Gastrocnemius medialis (tissue), 4 donors: ENCODE results near the gene NDP. TPM values are rescaled to one million over a fixed set of nuclear protein-coding genes. Genes with fewer than 3 reads are reported as not detected.

Experiments used
- ATAC-seq, 2 donors: fragments of 150-250 bp; one replicate each; pipeline ENCODE4 v1.9.1; 2016
- DNase-seq, 2 donors: peaks; one replicate each; pipeline ENCODE4 v3.0.0-alpha.2; 2019
- H3K27ac ChIP-seq, 4 donors: fragments of 200-600 bp; sonication (generic); 1 replicate in 1 of 4; 2 replicates in 3 of 4; pipeline ENCODE4 v1.5.1; 2016 to 2018; ENCODE audit warnings: mild to moderate bottlenecking in 2 of 4, moderate library complexity in 1 of 4
- H3K27me3 ChIP-seq, 3 donors: fragments of 200-600 bp; sonication (generic) in 2 of 3; 1 replicate in 1 of 3; 2 replicates in 2 of 3; pipeline versions ENCODE4 v1.5.1 to v1.6.0; 2016 to 2019; ENCODE audit warnings: mild to moderate bottlenecking in 1 of 3, moderate library complexity in 1 of 3
- H3K36me3 ChIP-seq, 2 donors: fragments of 200-600 bp; sonication (generic) in 1 of 2; one replicate each; pipeline ENCODE4 v1.5.1; 2017 to 2018
- H3K4me1 ChIP-seq, 2 donors: fragments of 200-600 bp; sonication (generic) in 1 of 2; one replicate each; pipeline ENCODE4 v1.5.1; 2016 to 2017; ENCODE audit warnings: mild to moderate bottlenecking in 2 of 2
- H3K4me3 ChIP-seq, 4 donors: fragments of 200-600 bp; sonication (generic) in 3 of 4; 1 replicate in 1 of 4; 2 replicates in 3 of 4; pipeline ENCODE4 v1.5.1; 2016 to 2019; ENCODE audit warnings: mild to moderate bottlenecking in 2 of 4
- H3K9me3 ChIP-seq, 3 donors: fragments of 200-600 bp; sonication (generic) in 2 of 3; 1 replicate in 1 of 3; 2 replicates in 2 of 3; pipeline ENCODE4 v1.5.1; 2016 to 2019
- POLR2A ChIP-seq, 2 donors: fragments of 450-650 bp; IDR thresholded peaks; one replicate each; pipeline ENCODE4 v1.6.1; 2017; ENCODE audit warnings: antibody characterized with exemption in 2 of 2, mild to moderate bottlenecking in 2 of 2, moderate library complexity in 2 of 2
- in situ Hi-C, 4 donors: fragments of 200-750 bp; cut with MboI; loops; one replicate each; pipeline versions ENCODE4 v1.15.0 to v1.8.0; 2017; ENCODE audit warnings: low sequenced_read_pairs in 4 of 4
- intact Hi-C: fragments of 100-400 bp; cut with DNase I; formaldehyde crosslinking; loops from one replicate; pipeline ENCODE4 v1.15.1; 2023; ENCODE audit warnings: low total_unique reads
- total RNA-seq, 4 donors: library from RNA; depleted of rRNA; stranded (reverse); fragments of >200 nt; gene quantifications; one replicate each; pipeline versions ENCODE4 v1.1.0 to v1.2.3, GENCODE V29; 2016
- TF ChIP-seq, protein P1 (sequence below), 5 experiments: fragments of 450-650 bp in 3 of 5; fragments of 200-600 bp in 2 of 5; sonication (generic) in 2 of 5; IDR thresholded peaks in 4 of 5; conservative IDR thresholded peaks in 1 of 5; 1 replicate in 4 of 5; 2 replicates in 1 of 5; pipeline ENCODE4 v1.5.1; 2016 to 2019; ENCODE audit warnings: antibody characterized with exemption in 5 of 5, mild to moderate bottlenecking in 3 of 5, moderate library complexity in 3 of 5

The NDP gene
- total RNA-seq, 4 donors from 2014 or later = not detected

DNA sequence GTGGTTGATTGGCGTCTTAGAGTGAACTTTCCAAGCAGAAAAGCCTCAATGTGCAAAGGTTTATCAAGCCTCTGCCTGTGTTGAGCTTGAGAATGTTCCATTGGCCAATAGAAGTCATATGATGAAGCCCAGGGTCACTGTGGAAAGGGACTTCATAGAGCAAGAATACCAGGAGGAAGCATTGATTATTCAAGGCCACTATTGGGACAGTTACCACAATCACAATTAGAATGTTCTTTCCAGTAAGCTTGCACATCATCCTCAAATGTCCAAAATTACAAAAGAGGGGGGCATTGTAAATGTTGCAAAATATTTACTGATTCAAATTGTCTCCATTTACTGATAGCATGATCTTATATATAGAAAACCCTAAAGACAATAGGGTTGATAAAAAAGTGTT lies 32.9 kb upstream of the NDP start:
- Histone ChIP-seq H3K27me3 (no peaks in the 10 kb centered on the region), H3K4me3 (no peak overlapping the region), H3K4me1 (no peaks in the 10 kb centered on the region), H3K9me3 (peaks cover 0 to 4% (median 0%) of the 10 kb centered on the region in 3 donors), H3K36me3 (no peaks in the 10 kb centered on the region), H3K27ac (no peak overlapping the region)
- in situ Hi-C loops (no loop called here), intact Hi-C loops (no loop called here)
- ATAC-seq (no peak), DNase-seq (no peak)
- no peak for TF ChIP-seq POLR2A (IDR thresholded peaks at IDR 0.05)
- TF ChIP-seq, protein P1, sequence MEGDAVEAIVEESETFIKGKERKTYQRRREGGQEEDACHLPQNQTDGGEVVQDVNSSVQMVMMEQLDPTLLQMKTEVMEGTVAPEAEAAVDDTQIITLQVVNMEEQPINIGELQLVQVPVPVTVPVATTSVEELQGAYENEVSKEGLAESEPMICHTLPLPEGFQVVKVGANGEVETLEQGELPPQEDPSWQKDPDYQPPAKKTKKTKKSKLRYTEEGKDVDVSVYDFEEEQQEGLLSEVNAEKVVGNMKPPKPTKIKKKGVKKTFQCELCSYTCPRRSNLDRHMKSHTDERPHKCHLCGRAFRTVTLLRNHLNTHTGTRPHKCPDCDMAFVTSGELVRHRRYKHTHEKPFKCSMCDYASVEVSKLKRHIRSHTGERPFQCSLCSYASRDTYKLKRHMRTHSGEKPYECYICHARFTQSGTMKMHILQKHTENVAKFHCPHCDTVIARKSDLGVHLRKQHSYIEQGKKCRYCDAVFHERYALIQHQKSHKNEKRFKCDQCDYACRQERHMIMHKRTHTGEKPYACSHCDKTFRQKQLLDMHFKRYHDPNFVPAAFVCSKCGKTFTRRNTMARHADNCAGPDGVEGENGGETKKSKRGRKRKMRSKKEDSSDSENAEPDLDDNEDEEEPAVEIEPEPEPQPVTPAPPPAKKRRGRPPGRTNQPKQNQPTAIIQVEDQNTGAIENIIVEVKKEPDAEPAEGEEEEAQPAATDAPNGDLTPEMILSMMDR (IDR thresholded peaks at IDR 0.05 in 4 of 5, conservative IDR thresholded peaks at IDR 0.05 in 1 of 5) = no peak

DNA sequence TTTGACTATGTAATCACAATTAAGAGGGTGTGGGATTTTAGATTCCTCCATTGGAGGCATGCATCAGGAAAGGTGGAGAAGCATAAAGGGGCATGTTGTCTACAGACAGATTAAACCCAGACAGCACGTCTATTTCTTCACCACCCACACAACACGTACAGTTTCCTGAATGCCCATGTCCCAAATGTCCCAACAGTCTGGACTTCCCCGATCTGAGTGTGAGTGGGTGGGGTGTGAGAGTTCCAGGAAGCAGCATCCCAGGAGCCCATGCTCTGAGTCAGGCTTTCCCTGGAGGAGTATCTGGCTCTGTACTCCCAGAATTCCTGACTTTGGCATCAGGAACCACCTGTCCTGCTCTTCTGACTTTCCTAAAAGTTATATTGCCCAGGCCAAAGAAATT lies 30.8 kb upstream of the NDP start:
- TF ChIP-seq POLR2A (IDR thresholded peaks at IDR 0.05) = no peak
- TF ChIP-seq, protein P1 (IDR thresholded peaks at IDR 0.05 in 4 of 5, conservative IDR thresholded peaks at IDR 0.05 in 1 of 5) = no peak
- in situ Hi-C loops = no loop called here

DNA sequence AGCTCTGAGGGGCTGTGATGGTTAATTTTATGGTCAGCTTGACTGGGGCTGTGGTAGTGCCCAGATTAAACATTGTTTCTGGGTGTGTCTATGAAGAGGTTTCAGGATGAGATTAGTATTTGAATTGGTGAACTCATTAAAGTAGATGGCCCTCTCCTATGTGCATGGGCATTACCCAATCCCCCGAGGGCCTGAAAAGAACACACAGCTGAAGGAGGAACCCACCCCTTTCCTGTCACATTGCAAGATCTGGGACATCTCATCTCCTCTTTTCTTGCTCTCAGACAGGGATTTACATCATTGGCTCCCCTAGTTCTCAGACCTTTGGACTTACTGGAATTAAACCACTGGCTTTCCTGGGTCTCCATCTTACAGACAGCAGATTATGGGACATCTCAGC lies 29.4 kb upstream of the NDP start:
- no peak for DNase-seq
- in situ Hi-C loops (no loop called here), intact Hi-C loops (no loop called here)
- no peaks in the 10 kb centered on the region for H3K4me1 ChIP-seq
- no peaks in the 10 kb centered on the region for H3K36me3 ChIP-seq
- ATAC-seq = no peak
- H3K27me3 ChIP-seq = no peaks in the 10 kb centered on the region
- no peak overlapping the region for H3K27ac ChIP-seq
- H3K9me3 ChIP-seq = no peaks in the 10 kb centered on the region
- H3K4me3 ChIP-seq = no peak overlapping the region
- no peak for TF ChIP-seq POLR2A (IDR thresholded peaks at IDR 0.05)
- TF ChIP-seq, protein P1 (IDR thresholded peaks at IDR 0.05 in 4 of 5, conservative IDR thresholded peaks at IDR 0.05 in 1 of 5) = no peak

More for the DNA sequence above, 30.8 kb upstream of the NDP start:
- intact Hi-C loops = no loop called here
- H3K4me3 ChIP-seq = no peak overlapping the region
- no peaks in the 10 kb centered on the region for H3K36me3 ChIP-seq
- DNase-seq (no peak), ATAC-seq (no peak)
- H3K27ac ChIP-seq = no peak overlapping the region
- H3K27me3 ChIP-seq = no peaks in the 10 kb centered on the region
- H3K9me3 ChIP-seq = peaks cover 0 to 4% (median 0%) of the 10 kb centered on the region in 3 donors
- H3K4me1 ChIP-seq = no peaks in the 10 kb centered on the region

DNA sequence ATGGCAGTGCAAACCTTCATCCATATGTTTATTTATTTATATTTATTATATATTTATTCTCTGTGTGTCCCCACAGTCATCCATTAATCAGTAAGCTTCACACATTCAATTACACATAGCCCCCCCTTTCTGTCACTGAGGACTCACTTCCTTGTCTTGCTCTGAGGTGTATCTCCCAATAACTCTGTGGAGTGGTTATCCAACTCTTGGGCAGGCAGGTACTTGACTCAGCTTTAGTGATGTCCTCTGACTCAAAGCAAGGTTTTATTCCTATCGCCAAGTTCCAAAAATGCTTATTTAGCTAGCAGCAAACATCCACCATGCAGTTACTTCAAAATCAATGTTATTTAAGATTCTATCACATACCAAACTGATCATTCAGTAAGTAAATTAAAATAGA lies 25.2 kb upstream of the NDP start:
- H3K4me1 ChIP-seq = no peaks in the 10 kb centered on the region
- H3K9me3 ChIP-seq = no peaks in the 10 kb centered on the region
- H3K4me3 ChIP-seq = no peak overlapping the region
- TF ChIP-seq, protein P1 (IDR thresholded peaks at IDR 0.05 in 4 of 5, conservative IDR thresholded peaks at IDR 0.05 in 1 of 5) = no peak
- TF ChIP-seq POLR2A (IDR thresholded peaks at IDR 0.05) = no peak
- DNase-seq = no peak
- no peak for ATAC-seq
- H3K36me3 ChIP-seq = no peaks in the 10 kb centered on the region
- intact Hi-C loops (no loop called here), in situ Hi-C loops (no loop called here)
- no peaks in the 10 kb centered on the region for H3K27me3 ChIP-seq
- H3K27ac ChIP-seq = no peak overlapping the region

DNA sequence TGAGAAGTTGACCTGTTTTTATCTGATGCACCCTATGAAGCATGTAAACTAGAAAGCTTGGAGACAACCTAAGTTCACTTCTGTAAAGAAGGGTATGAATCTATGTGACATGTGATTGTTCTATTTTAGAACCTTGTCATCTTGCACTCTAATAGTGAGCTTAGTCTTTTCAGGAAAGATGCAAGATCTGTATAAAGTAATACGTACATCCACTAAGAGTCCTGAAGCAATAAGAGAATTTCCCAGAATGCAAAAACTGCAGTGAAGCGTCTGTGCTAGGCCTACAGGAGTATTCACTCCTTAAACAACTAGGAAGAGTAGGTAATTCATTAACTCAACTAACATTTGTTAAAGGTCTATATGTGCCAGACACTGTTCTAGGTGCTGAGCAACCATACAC lies 23.3 kb upstream of the NDP start:
- H3K36me3 ChIP-seq = no peaks in the 10 kb centered on the region
- H3K4me1 ChIP-seq = no peaks in the 10 kb centered on the region
- intact Hi-C loops = no loop called here
- no peaks in the 10 kb centered on the region for H3K9me3 ChIP-seq
- no peak for ATAC-seq
- in situ Hi-C loops = no loop called here
- H3K27ac ChIP-seq = no peak overlapping the region
- H3K27me3 ChIP-seq = no peaks in the 10 kb centered on the region
- H3K4me3 ChIP-seq = no peak overlapping the region
- TF ChIP-seq POLR2A (IDR thresholded peaks at IDR 0.05) = no peak
- TF ChIP-seq, protein P1 (IDR thresholded peaks at IDR 0.05 in 4 of 5, conservative IDR thresholded peaks at IDR 0.05 in 1 of 5) = no peak
- no peak for DNase-seq
